ENCODE results near the gene PPP6C.

The PPP6C gene

DNA sequence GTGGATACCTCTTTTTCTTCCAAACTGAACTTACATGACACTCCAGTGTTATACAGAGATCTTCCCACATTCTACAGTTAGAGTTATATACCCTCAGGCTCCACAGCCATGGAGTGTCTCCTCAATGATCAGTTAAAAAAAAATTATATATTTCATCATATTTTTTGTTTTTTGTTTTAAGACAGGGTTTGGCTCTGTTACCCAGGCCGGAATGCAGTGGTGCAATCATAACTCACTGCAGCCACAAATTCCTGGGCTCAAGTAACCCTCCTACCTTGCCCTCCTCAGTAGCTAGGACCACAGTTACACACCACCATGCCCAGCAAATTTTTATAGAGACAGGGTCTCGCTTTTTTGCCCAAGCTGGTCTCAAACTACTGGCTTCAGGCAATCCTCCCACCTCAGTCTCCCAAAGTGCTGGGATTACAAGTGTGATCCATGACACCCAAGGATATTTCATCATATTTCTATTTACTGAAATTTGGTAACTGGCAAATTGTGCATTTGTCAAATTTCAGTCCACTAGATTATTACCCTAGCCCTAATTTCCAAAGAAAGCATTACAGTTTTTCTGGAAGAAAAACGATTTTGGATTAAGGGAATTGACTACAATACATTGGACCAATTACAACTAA lies 28.2 kb downstream of the PPP6C start:
- Mint-ChIP-seq H3K4me3 (no peak overlapping the region), H3K9me3 (no peaks in the 10 kb centered on the region), H3K27me3 (no peaks in the 10 kb centered on the region), H3K4me1 (no peaks in the 10 kb centered on the region), H3K36me3 (peaks cover 27% of the 10 kb centered on the region), H3K27ac (no peak overlapping the region)
- ATAC-seq: no peak

DNA sequence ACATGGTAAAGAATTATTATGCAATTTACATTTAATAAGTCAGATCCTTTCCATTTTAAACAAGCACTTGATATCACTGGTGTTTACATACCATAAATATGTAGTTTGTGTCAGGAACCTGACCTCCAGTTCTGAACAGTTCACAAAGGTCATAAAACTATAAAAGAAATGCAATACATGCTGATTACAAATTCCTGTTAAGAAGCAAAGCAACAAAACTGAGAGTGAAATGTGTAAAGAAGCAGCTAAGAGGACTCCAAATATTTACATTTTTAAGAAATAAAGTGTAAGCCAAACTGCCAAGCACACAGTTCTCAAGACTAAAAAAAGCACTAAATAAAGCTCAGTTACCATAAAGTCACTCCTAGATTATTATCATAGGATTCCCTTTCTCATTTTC lies 28.9 kb downstream of the PPP6C start:
- Mint-ChIP-seq H3K36me3 (peaks cover 28% of the 10 kb centered on the region), H3K9me3 (no peaks in the 10 kb centered on the region), H3K27me3 (no peaks in the 10 kb centered on the region), H3K4me3 (no peak overlapping the region), H3K27ac (no peak overlapping the region), H3K4me1 (no peaks in the 10 kb centered on the region)
- no peak for ATAC-seq

DNA sequence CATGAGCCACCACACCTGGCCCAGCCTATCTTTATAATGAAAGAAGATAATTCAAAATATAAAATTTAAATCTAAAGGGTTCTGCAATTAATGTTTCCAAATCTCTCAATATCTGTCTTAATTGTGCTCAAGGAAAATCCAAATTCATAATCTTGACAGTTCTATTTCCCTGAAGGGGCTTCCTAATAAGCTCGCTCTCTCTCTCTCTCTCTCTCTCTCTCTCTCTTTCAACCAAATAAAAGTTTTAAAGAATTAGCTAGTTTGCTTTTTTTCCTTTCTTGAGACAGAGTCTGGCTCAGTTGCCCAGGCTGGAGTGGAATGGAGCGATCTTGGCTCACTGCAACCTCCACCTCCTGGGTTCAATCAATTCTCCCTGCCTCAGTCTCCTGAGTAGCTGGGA lies 33.1 kb downstream of the PPP6C start:
- Mint-ChIP-seq H3K36me3 (peaks cover 44% of the 10 kb centered on the region), H3K9me3 (no peaks in the 10 kb centered on the region), H3K4me3 (no peak overlapping the region), H3K27ac (no peak overlapping the region), H3K4me1 (no peaks in the 10 kb centered on the region), H3K27me3 (no peaks in the 10 kb centered on the region)
- ATAC-seq: no peak

DNA sequence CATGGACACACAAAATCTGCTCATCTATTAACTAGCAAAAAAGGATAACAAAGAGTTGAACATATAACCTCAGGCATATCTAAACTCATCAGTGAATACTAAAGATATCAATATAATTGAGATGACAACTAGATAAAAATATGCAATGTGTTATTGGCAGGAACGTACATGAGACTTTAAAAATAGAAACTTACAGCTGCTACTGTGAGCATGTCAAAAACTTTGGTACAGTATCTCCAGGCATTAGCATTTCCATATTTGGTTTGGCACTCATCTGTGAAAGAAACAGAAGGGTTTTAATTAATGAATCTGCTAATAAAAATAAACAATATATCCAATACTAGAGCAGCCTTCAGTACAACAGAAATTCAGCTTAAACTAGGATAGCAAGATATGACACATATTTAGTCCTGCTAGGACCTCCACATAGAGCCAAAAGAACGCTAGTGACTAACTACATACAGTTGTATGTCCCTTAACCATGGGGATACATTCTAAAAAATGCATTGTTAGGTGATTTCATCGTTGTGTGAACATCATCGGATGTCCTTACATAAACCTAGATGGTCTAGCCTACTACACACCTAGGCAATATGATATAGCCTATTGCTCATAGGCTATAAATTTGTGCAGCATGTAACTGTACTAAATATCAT lies 35.8 kb downstream of the PPP6C start:
- H3K4me3 Mint-ChIP-seq: no peak overlapping the region

DNA sequence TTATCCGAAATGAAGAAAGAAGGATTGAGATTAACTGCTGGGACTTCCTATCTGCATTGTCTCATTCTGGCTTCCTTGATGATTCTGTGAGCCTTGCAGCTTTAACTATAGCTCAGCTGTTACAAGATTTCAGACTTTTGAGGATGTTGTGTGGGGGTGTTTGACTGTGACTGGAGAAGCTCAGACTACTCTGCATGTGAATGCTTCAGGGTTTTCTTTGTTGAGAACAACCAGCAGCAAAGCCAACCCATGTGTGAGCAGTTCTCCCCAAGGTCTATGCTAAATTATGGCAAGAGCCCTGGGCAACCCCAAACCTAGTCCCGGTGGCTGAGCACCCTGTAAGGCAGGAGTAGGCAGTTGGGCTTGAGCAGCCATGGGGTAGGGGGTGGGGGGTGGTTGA lies 37.9 kb downstream of the PPP6C start:
- no peaks in the 10 kb centered on the region for H3K27me3 Mint-ChIP-seq
- no peaks in the 10 kb centered on the region for H3K9me3 Mint-ChIP-seq
- no peak for ATAC-seq
- H3K4me1 Mint-ChIP-seq: no peaks in the 10 kb centered on the region
- no peak overlapping the region for H3K4me3 Mint-ChIP-seq
- no peak overlapping the region for H3K27ac Mint-ChIP-seq
- H3K36me3 Mint-ChIP-seq: peaks cover 39% of the 10 kb centered on the region

More for the DNA sequence above, 35.8 kb downstream of the PPP6C start:
- Mint-ChIP-seq H3K4me1 (no peaks in the 10 kb centered on the region), H3K27me3 (no peaks in the 10 kb centered on the region), H3K27ac (no peak overlapping the region), H3K36me3 (peaks cover 45% of the 10 kb centered on the region), H3K9me3 (no peaks in the 10 kb centered on the region)
- ATAC-seq: no peak

DNA sequence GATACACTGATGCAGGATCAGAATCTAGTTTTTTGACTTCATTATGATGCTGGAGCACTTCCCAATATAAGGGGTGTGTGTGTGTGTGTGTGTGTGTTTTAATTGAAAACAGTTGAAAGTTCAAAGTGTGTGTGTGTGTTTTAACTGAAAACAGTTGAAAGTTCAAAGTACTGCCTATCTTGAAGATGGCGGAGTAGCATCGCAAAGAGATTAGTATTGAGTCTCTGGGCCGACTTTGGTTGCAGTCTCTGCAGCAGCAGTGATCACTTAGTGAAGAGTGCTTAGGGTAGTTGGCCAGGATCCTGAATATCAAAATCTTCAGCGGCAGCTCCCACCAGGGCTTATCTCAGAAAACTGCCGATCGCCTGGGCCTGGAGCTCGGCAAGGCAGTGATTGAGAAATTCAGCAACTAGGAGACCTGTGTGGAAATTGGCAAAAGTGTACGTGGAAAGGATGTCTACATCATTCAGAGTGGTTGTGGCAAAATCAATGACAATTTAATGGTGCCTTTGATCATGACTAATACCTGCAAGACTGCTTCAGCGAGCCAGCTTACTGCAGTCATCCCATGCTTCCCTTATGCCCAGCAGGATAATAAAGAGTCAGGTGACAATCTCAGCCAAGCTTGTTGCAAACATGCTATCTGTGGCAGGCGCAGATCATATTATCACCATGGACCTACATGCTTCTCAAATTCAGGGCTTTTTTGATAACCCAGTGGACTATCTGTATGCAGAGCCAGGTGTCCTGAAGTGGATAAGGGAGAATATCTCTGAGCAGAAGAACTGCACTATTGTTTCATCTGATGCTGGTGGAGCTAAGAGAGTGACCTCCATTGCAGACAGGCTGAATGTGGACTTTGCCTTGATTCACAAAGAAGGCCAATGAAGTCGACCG lies 39.0 kb downstream of the PPP6C start:
- Mint-ChIP-seq H3K27ac (no peak overlapping the region), H3K27me3 (no peaks in the 10 kb centered on the region), H3K4me3 (no peak overlapping the region), H3K4me1 (no peaks in the 10 kb centered on the region), H3K36me3 (peaks cover 34% of the 10 kb centered on the region), H3K9me3 (no peaks in the 10 kb centered on the region)
- ATAC-seq: no peak

DNA sequence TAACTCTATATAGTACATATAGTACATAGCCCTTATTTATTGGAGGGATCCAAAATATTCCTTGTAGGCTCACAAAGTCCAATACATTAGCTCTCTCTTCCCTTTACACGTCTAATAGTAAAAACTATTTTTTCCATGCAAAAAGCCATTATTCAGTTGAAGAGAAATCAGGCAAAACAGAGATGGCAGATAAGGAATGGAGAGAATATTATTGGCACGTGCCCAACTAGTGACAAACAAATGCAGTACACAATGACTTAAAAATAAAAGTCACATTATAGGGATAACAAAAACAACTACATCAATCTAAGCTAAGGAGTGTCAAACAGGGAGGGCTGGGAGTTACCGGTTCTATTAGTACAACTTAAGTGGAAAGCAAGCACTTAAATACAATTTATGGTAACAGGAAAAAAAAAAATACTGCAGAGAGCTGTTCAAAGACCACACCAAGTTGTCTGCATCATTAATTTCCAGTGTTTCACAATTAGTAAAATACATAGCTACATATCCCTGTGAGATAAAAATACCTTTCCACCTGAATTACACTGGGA lies 42.1 kb downstream of the PPP6C start:
- peaks cover 12% of the 10 kb centered on the region for H3K4me1 Mint-ChIP-seq
- no peak overlapping the region for H3K27ac Mint-ChIP-seq
- no peak overlapping the region for H3K4me3 Mint-ChIP-seq
- H3K36me3 Mint-ChIP-seq: peaks cover 23% of the 10 kb centered on the region
- no peaks in the 10 kb centered on the region for H3K9me3 Mint-ChIP-seq
- ATAC-seq: no peak
- H3K27me3 Mint-ChIP-seq: no peaks in the 10 kb centered on the region

DNA sequence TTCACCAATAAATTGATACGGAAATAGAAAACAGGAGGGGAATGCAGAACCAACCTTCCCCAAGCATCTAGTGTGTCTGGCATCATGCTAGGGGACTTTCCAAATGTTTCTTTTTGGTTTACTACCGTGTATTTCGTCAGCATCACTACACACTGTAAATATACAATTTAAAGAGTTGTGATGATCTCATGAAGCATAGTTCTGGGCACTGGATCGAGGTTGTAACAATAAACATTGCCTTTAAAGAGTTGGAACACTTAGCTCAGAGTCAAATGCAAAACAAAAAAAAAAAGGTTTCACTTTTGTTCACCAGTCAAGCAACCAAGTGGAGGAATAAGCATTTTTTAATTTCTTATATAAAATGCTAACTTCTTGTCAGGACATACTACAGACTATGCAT lies 43.4 kb downstream of the PPP6C start:
- peaks cover 24% of the 10 kb centered on the region for H3K4me1 Mint-ChIP-seq
- no peak overlapping the region for H3K27ac Mint-ChIP-seq
- H3K36me3 Mint-ChIP-seq: peaks cover 10% of the 10 kb centered on the region
- no peak for ATAC-seq
- H3K4me3 Mint-ChIP-seq: no peak overlapping the region
- no peaks in the 10 kb centered on the region for H3K9me3 Mint-ChIP-seq
- H3K27me3 Mint-ChIP-seq: no peaks in the 10 kb centered on the region

DNA sequence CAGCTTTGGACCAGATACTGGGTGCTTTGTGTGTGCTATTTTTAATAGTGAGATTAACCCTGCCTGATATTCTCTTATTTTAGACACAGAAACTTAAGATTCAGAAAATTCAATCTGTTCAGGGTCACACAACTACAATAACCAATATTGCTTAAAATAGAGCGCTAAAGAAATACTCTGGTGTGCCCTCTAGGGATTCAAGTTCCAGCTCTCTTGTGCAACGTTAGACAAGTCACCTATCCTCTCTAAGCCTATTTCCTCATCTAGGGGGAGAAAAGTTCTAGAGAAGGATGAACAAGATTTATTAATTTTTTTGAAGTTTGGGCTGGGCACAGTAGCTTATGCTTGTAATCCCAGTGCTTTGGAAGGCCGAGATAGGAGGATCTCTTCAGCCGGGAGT lies 44.2 kb downstream of the PPP6C start:
- Mint-ChIP-seq H3K4me3 (no peak overlapping the region), H3K9me3 (no peaks in the 10 kb centered on the region), H3K4me1 (peaks cover 24% of the 10 kb centered on the region), H3K27me3 (no peaks in the 10 kb centered on the region), H3K36me3 (peaks cover 2% of the 10 kb centered on the region), H3K27ac (no peak overlapping the region)
- no peak for ATAC-seq

DNA sequence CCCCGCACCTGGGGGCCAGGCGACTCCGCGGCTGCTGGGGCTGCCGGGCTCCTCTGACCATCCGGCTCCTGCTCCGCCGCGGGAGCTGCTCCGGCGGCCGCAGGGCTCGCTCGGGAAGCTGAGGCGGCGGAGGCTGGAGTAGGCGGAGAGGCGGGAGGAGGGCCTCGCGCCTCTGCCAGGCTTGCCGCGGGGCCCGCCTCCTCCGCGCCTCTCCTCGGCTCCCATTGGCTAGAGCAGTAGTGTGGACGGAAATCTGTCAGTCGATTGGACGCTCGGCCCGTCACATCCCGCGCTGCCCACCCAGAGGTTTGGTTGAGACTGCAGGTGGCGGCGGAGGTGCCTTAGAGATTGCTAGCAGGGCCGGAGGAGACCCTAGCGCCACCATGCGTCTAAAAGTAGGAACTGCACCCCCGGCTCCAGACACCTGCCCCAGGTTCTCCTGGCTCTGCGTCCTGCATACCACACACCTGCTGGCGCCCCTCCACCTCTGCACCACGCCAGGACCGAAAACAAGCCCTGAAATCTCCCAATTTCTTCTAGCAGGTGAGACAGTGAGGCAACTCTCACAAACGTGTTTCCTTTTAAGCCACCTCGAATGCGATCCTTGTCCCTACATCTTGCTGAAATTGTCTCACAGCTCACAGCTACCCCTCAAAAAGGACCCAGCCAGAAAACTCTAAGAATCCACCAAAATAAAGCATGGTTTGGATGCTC lies 46.1 kb downstream of the PPP6C start, which contains the start of gene SCAI:
SCAI (minus strand) TSS at position 152 of the 714 bp plus-strand sequence; CDS start at position 61, 91 bp downstream.
- peaks cover 8% of the 10 kb centered on the region for H3K36me3 Mint-ChIP-seq
- H3K27me3 Mint-ChIP-seq: no peaks in the 10 kb centered on the region
- H3K4me1 Mint-ChIP-seq: peaks cover 33% of the 10 kb centered on the region
- peak within 1 kb of the TSS; percentile 73 for H3K27ac Mint-ChIP-seq
- peak within 1 kb of the TSS; percentile 97 for H3K4me3 Mint-ChIP-seq
- peak; percentile 100 for ATAC-seq
- H3K9me3 Mint-ChIP-seq: no peaks in the 10 kb centered on the region

DNA sequence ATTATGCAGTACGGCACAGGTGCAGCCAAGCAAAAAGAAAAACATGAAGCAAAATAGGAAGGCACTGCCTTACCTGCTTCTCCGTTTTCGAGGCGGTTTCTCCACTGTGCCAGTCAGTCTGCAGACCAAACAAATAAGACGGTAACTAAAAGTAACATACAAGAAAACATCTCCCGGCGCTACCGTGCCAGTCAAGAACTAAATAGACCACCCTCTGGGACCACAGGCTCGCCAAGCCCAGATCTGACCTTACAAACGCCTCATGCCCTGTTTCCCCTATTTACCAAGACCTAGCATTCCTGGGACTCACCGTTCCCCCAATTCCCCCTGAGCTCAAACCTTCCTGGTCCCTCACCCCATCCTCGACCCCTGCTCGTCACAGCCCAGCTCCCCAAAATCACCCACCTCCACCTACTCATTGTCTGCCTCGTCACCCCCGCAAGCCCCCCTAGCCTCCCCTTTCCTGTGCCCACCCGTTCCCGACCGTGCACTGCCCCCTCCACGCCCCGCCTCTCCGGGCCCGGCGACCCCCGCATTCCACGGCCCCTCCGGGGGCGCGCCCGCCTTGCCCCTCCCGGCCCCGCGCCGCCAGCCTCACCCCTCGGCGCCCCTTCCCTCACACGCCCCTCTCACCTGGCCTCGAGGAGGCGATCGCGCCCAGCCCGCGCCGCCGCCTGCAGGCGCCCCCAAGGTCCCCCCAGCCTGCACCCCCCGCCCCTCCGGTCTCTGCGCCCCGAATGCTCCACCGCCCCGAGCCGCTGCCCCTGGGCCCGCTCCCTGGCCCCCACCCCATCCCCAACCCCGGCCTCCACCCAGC lies 46.8 kb downstream of the PPP6C start:
- Mint-ChIP-seq H3K27ac (peak overlapping the region; percentile 73), H3K4me1 (peaks cover 33% of the 10 kb centered on the region), H3K9me3 (no peaks in the 10 kb centered on the region), H3K4me3 (peak overlapping the region; percentile 97), H3K36me3 (peaks cover 8% of the 10 kb centered on the region), H3K27me3 (no peaks in the 10 kb centered on the region)
- peak; percentile 60 for ATAC-seq

DNA sequence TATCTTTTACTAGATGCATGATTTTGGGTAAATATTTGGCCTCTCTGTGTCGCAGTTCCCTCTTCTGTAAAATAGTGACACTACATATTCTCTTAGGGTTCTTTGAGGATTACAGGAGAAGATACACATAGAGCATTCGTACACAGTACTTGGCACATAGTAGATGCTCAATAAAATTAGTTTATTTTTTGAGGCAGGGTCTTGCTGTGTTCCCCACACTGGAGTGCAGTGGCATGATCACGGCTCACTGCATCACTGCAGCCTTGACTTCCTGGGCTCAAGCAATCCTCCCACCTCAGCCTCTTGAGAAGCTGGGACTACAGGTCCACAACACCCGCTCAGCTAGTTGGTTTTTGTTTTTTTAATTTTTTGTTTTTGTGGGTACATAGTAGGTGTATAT lies 47.9 kb downstream of the PPP6C start:
- no peak overlapping the region for H3K27ac Mint-ChIP-seq
- H3K9me3 Mint-ChIP-seq: no peaks in the 10 kb centered on the region
- H3K36me3 Mint-ChIP-seq: peaks cover 8% of the 10 kb centered on the region
- no peak overlapping the region for H3K4me3 Mint-ChIP-seq
- H3K27me3 Mint-ChIP-seq: no peaks in the 10 kb centered on the region
- no peak for ATAC-seq
- peaks cover 33% of the 10 kb centered on the region for H3K4me1 Mint-ChIP-seq

DNA sequence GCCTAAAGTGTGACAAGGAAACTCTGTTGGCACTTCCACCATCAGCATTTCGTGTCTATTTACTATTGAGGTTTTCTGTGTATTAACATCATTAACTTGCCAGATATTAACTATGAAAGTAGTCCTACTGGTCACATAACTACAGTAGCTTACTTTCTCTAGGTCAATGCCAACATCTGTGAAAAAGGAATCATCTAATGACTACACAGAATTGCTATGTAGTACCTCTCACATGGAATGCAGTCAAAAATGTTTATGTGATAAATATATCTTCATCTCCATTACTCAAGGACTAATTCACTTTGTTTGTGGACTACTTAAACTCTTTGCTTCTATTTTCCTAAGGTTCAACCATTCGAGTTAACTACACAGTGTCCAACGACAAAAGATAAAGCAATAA lies 48.4 kb downstream of the PPP6C start:
- no peak overlapping the region for H3K27ac Mint-ChIP-seq
- peaks cover 33% of the 10 kb centered on the region for H3K4me1 Mint-ChIP-seq
- no peaks in the 10 kb centered on the region for H3K27me3 Mint-ChIP-seq
- no peaks in the 10 kb centered on the region for H3K9me3 Mint-ChIP-seq
- no peak for ATAC-seq
- H3K36me3 Mint-ChIP-seq: peaks cover 8% of the 10 kb centered on the region
- H3K4me3 Mint-ChIP-seq: no peak overlapping the region

DNA sequence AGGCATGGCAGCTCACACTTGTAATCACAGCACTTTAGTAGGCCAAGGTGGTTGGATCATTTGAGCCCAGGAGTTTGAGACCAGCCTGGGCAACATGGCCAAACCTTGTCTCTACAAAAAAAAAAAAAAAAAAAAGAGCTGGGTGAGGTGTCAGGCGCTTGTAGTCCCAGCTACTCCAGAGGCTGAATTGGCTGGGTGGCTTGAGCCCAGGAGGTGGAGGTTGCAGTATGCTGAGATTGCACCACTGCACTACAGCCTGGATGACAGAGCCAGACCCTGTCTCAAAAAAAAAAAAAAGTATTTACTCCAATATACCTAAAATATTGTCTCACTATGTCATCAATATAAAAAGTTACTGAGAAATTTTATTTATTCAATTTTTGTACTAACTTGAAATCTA lies 49.0 kb downstream of the PPP6C start:
- Mint-ChIP-seq H3K4me1 (peaks cover 33% of the 10 kb centered on the region), H3K27ac (no peak overlapping the region), H3K4me3 (no peak overlapping the region), H3K36me3 (peaks cover 8% of the 10 kb centered on the region), H3K9me3 (no peaks in the 10 kb centered on the region), H3K27me3 (no peaks in the 10 kb centered on the region)
- ATAC-seq: no peak

Data from stimulated activated memory B cell treated with anti-CD40 and anti-IgM and Interleukin-4, amounts not matched to agents 10 μg/mL and 1 μg/mL and 100 μg/mL, for 72 hours (primary cell).